ENCODE measurements around the gene SPDYE16.
"Not testable (repeated sequence)": the region's sequence is repeated elsewhere in the genome, so short reads cannot be mapped to it uniquely, and the experiment has no call there.

Gene SPDYE16

GRCh38 chr7:76549025-76549854 lies 6.1 kb upstream of the SPDYE16 start:
- DNase-seq, result peak; percentile 91

GRCh38 chr7:76531643-76532042 lies 11.5 kb downstream of the SPDYE16 start:
- DNase-seq, result not testable (repeated sequence)

DNA sequence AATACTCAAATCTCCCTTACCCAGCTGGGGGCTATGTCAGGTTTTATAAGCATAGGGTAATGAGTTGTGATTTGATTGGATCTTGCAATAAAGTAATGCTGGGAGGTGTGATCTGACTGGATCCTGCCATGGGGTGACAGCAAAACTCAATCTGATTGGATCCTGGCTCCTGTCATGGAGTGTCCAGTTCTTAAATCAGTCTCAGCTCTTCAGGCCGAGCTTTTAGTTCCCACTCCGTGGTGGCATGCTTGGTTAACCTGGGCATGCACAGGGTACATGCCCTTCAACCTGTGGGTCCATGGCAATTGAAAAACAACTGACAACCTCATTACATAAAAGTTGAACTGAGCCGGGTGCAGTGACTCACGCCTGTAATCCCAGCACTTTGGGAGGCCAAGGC lies 16.9 kb downstream of the SPDYE16 start:
- DNase-seq, result not testable (repeated sequence)

GRCh38 chr7:76516932-76517331 lies 26.2 kb downstream of the SPDYE16 start:
- not testable (repeated sequence) for DNase-seq

DNA sequence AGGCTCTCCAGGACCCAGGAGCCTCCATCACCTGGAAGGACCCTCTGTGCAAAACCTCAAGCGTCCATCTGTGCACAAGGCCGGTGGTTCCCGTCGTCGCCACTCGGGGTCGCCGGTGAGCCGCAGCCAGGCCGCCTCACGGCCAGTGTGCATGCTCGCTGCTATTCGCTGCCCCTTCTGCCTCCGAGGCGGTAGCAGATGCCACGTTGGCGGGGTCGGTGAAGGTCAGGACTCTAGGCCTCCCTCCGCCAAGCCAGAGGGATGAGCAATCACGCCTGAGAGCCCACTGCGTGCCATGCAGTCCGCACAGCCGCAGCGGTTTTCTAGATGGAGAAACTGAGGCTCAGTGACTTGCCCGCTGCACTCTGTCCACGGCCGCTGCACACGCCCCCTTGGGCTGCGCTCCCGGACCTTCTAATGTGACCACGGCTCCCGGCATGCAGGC lies 27.1 kb downstream of the SPDYE16 start:
- DNase-seq, result no peak

- no peak for DNase-seq
Observed at GRCh38 chr7:76514926-76515771, 27.9 kb downstream of the SPDYE16 start.

GRCh38 chr7:76513817-76514799 lies 29.0 kb downstream of the SPDYE16 start:
- DNase-seq, result no peak

GRCh38 chr7:76512941-76513816 lies 29.9 kb downstream of the SPDYE16 start:
- DNase-seq, result no peak

GRCh38 chr7:76511911-76512885 lies 30.9 kb downstream of the SPDYE16 start:
- DNase-seq, result not testable (repeated sequence)

GRCh38 chr7:76511200-76511910 lies 31.7 kb downstream of the SPDYE16 start:
- DNase-seq, result not testable (repeated sequence)

DNA sequence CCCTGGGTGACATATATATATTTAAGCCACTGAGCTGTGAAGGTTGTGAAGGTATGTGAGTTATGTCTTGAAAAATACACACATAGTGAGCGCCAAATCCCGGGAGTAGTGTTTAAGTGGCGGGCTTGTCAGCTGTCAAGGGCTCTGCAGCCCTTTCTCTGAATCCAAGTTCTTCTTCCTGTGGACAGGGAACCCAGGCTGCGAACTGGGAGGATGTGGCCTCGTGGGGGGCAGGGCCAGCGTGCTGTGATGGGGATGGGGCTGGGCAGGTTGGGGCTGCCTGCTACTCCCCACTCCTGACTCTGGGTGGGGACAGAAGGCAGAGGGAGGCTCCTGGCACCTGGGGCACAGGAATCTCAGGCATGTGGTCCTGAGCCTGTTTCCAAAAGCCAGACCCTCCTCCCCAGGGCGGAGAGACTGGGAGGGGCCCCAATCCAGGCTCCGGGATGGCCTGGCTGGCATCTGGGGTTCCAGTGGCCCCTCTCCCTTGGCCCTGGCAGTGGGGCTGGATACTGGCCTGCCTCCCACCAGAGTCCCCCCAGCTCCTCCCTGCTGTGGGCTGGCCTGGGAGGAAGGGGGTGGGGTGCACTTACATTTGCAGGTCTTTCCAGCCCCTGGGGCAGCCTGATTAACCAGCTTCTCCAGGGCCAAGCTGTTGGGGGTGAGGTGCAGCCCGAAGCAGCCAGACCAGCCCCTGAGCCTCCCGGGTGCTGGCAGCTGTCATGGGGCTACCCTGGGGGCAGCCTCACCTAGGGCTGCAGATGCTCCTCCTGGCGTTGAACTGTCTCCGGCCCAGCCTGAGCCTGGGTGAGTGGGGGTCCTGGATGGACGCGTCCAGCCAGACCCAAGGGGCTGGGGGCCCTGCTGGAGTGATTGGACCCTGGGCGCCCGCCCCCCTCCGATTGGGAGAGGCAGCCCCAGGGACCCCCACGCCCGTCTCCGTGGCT lies 32.9 kb downstream of the SPDYE16 start, which contains the start of gene UPK3B:
UPK3B (plus strand) TSS at position 622 of the 947 bp plus-strand sequence; CDS start at position 723, 101 bp downstream.
- DNase-seq, result no peak

DNA sequence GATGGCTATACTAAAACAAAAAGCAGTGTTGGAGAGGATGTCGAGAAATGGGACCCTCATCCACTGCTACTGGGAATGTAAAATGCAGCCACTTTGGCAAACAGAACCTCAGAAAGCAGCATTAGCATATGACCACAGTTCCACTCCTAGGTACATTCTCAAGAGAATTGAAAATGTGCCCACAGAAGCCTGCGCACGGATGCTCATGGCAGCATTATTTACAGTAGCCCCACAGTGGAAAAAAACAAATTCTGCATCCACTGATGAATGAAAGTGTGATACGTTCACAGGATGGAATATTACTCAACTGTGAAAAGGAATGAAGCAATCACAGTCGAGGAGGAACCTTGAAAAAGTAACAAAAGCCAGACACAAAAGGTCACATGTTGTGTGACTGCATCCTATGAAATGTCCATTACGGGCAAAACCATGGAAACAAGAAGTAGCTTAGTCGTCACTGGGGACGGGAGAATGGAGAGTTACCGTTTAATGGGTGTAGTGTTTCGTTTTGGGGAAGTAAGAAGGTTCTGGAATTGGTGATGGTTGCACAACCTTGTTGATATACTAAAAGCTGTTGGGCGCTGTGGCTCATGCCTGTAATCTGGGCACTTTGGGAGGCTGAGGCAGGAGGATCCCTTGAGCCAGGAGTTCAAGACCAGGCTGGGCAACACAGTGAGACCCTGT lies 35.2 kb downstream of the SPDYE16 start:
- DNase-seq, result no peak

DNA sequence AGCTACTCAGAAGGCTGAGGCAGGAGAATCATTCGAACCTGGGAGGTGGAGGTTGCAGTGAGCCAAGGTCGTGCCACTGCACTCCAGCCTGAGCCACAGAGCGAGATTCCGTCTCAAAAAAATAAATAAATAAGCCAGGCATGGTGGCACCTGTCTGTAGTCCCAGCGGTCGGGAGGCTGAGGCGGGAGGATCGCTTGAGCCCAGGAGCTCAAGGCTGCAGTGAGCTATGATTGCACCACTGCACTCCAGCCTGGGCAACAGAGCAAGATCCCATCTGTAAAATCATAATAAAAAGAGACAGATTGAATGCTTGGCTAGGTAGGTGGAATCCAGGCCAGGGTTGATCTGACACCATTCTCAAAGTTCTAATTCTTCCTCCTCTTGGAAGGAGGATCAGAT lies 36.5 kb downstream of the SPDYE16 start:
- not testable (repeated sequence) for DNase-seq

- DNase-seq, result no peak
Observed at GRCh38 chr7:76506081-76506440, 37.0 kb downstream of the SPDYE16 start.

GRCh38 chr7:76505168-76506080 lies 37.7 kb downstream of the SPDYE16 start:
- no peak for DNase-seq

DNA sequence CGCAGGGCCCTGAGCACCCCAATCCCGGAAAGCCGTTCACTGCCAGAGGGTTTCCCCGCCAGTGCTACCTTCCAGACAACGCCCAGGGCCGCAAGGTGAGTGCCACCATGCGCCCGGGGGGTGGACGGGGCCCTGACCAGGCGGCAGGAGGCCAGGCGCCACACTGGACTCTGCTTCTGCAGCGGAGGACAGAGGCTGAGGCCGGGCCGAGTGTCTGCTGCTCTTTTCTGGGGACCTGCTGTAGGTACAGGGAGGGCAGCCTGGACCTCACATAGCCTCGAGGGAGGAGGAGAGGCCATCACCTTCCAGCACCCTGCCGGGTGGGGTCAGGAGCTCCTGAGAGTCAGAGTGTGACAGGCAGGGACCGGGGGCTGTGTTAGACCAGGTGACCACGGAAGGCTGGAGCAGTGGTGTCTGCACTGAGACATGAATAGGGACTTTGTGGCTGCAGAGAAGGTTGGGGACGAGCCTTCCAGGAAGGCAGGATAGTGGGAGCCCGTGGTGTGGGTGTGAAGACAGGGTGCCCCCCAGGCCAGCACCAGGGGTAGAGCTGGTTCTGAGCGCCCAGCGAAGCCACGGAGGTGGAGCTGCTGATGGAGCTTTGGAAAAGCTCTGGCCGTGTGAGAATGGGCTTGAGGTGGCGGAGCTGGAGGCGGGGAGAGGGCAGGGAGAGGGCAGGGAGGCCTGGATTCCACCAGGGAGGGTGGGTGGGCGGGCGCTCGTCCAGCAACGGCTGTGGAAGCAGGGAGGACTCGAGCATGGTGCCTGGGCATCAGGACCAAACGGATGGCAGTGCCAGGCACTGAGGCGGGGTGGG lies 38.5 kb downstream of the SPDYE16 start:
- not testable (repeated sequence) for DNase-seq
